ENCODE data around the gene PDCD2L.

- no peak for TF ChIP-seq NONO (IDR thresholded peaks at IDR 0.05; ENCODE audit: low read depth in 2 of 2, low read length in 1 of 2)
- no peak for TF ChIP-seq CC2D1A (IDR thresholded peaks at IDR 0.05)
- no peak for TF ChIP-seq CTCF (IDR thresholded peaks at IDR 0.05 in 2 of 3, conservative IDR thresholded peaks at IDR 0.05 in 1 of 3; ENCODE audit: insufficient read depth in 2 of 3, low read depth in 1 of 3, low read length in 3 of 3)
- no peak for TF ChIP-seq EZH2 (IDR thresholded peaks at IDR 0.05; ENCODE audit: borderline replicate concordance, low read depth, low read length)
- peak; percentile 75 for TF ChIP-seq MYC (IDR thresholded peaks at IDR 0.05; ENCODE audit: low read depth, low read length)
- TF ChIP-seq MYC (CRISPR knock-in tag; IDR thresholded peaks at IDR 0.05; ENCODE audit: borderline replicate concordance, low read depth), result peak; percentile 88
- no peak for TF ChIP-seq GATA2 (CRISPR knock-in tag; IDR thresholded peaks at IDR 0.05)
- no peak for TF ChIP-seq HOXB6 (CRISPR knock-in tag; IDR thresholded peaks at IDR 0.05; ENCODE audit: borderline replicate concordance)
- TF ChIP-seq ZNF830 (CRISPR knock-in tag; IDR thresholded peaks at IDR 0.05), result no peak
- TF ChIP-seq ELF4 (CRISPR knock-in tag; IDR thresholded peaks at IDR 0.05), result no peak
- TF ChIP-seq CREB3 (tag; conservative IDR thresholded peaks at IDR 0.05; ENCODE audit: low read depth), result no peak
Measured at GRCh38 chr19:34404109-34404909, at the start of gene PDCD2L.

Data from K562 (cell line).